GM18499 (cell line): ENCODE measurements around the gene STXBP6.
"Not testable (repeated sequence)": the region's sequence is repeated elsewhere in the genome, so short reads cannot be mapped to it uniquely, and the experiment has no call there.

Experiments used
- ATAC-seq: cut with Tn5 transposase; IDR thresholded peaks from one replicate; pipeline ENCODE4 v1.9.1; 2021; ENCODE audit warnings: moderate number of reproducible peaks; ENCODE audit not compliant: insufficient read depth, unreplicated experiment

Gene STXBP6

GRCh38 chr14:24843494-24843893 is 206.5 kb downstream of the STXBP6 start:
- peak; percentile 99 for ATAC-seq

GRCh38 chr14:24840204-24840893 is 209.6 kb downstream of the STXBP6 start:
- no peak for ATAC-seq

- no peak for ATAC-seq
Observed at GRCh38 chr14:24839617-24840203, 210.2 kb downstream of the STXBP6 start.

- no peak for ATAC-seq
Observed at GRCh38 chr14:24838945-24839616, 210.9 kb downstream of the STXBP6 start.

- no peak for ATAC-seq
Observed at GRCh38 chr14:24837280-24838046, 212.5 kb downstream of the STXBP6 start.

GRCh38 chr14:24836324-24836723 is 213.6 kb downstream of the STXBP6 start:
- not testable (repeated sequence) for ATAC-seq

GRCh38 chr14:24834956-24835355 is 215.0 kb downstream of the STXBP6 start:
- no peak for ATAC-seq

GRCh38 chr14:24833385-24833784 is 216.6 kb downstream of the STXBP6 start:
- ATAC-seq = no peak

- ATAC-seq = no peak
Observed at GRCh38 chr14:24831677-24832076, 218.3 kb downstream of the STXBP6 start.

- ATAC-seq = no peak
Observed at GRCh38 chr14:24829862-24830261, 220.1 kb downstream of the STXBP6 start.

- no peak for ATAC-seq
Observed at GRCh38 chr14:24828486-24828885, 221.5 kb downstream of the STXBP6 start.

- no peak for ATAC-seq
Observed at GRCh38 chr14:24826390-24826789, 223.6 kb downstream of the STXBP6 start.

GRCh38 chr14:24820616-24821015 is 229.3 kb downstream of the STXBP6 start:
- ATAC-seq = no peak

GRCh38 chr14:24818823-24819341 is 231.1 kb downstream of the STXBP6 start:
- ATAC-seq = no peak

- no peak for ATAC-seq
Observed at GRCh38 chr14:24818058-24818822, 231.7 kb downstream of the STXBP6 start.

GRCh38 chr14:24817212-24818057 is 232.5 kb downstream of the STXBP6 start:
- ATAC-seq = no peak

GRCh38 chr14:24816929-24817211 is 233.1 kb downstream of the STXBP6 start:
- no peak for ATAC-seq

- no peak for ATAC-seq
Observed at GRCh38 chr14:24816011-24816928, 233.7 kb downstream of the STXBP6 start.
